GM18873 (cell line): ENCODE measurements around the gene TALDO1.
A peak's percentile ranks its signal among the peaks of the same experiment; 100 is the strongest.

ENCODE experiments used
- ATAC-seq: cut with Tn5 transposase; IDR thresholded peaks from one replicate; pipeline ENCODE4 v1.9.1; 2021; ENCODE audit warnings: mild to moderate bottlenecking, moderate library complexity, moderate number of reproducible peaks; ENCODE audit not compliant: unreplicated experiment, low FRiP score

The TALDO1 gene

DNA sequence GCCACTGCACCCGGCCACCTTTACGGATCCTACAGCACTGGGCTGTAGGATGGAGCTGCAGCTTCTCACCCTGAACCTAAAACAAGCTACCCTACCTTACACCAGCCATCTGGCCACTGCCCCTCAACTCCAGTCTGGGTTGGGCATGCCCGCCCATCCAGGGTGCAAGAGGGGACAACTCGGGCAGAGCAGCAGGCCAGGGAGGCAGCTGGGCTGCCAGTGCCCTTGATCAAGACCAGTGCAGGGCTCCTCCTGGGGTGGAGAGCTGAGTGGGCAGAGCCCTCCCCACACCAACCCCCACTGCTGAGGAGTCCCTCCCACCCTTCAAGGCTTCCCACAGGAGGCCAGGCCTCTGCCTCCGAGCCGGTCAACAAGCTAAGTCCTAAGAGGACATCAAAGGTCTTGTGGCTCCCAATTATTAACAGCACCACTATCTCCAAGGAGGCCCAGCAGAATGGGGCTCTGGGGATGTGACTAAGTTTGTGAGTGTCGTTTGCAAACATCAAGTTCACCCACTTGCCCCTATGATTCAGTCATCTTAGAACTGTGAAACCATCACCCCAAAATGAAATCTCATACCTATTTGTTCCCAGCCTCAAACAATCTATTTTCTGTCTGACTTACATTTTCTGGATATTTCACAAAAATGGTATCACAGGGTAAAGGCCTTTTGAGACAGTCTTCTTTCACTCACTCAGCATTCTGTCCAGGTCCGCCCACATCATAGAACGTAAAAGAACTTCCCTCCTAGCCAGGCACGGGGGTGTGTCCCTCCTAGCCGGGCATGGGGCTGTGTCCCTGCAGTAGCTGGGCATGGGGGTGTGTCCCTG lies 19.1 kb downstream of the TALDO1 start:
- no peak for ATAC-seq

- no peak for ATAC-seq
These were observed 19.6 kb downstream of the TALDO1 start for GRCh38 chr11:766936-767210.

DNA sequence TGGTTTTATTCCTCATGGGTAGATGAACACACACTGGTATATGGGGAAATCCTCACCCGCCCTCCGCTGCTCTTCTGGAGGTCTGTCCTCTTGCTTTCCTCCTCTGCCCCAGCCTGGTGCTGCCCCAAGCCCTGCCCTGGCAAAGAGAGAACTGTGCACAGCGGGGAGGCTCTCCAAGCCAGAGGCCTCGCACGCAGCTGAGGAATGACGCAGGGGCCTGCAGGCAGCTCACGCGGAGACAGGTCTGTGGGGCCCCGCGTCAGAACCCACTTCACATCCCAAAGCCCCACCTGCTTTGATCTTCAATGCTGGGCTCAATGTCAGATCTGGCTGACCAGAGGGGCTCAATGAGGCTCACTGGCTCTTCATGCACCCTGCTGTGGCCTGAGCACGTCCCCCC lies 20.0 kb downstream of the TALDO1 start:
- no peak for ATAC-seq

- no peak for ATAC-seq
These were observed 22.8 kb downstream of the TALDO1 start for GRCh38 chr11:769887-770641.

- no peak for ATAC-seq
These were observed 23.7 kb downstream of the TALDO1 start for GRCh38 chr11:770642-771616.

GRCh38 chr11:771617-772204 lies 24.4 kb downstream of the TALDO1 start:
- ATAC-seq, result no peak

DNA sequence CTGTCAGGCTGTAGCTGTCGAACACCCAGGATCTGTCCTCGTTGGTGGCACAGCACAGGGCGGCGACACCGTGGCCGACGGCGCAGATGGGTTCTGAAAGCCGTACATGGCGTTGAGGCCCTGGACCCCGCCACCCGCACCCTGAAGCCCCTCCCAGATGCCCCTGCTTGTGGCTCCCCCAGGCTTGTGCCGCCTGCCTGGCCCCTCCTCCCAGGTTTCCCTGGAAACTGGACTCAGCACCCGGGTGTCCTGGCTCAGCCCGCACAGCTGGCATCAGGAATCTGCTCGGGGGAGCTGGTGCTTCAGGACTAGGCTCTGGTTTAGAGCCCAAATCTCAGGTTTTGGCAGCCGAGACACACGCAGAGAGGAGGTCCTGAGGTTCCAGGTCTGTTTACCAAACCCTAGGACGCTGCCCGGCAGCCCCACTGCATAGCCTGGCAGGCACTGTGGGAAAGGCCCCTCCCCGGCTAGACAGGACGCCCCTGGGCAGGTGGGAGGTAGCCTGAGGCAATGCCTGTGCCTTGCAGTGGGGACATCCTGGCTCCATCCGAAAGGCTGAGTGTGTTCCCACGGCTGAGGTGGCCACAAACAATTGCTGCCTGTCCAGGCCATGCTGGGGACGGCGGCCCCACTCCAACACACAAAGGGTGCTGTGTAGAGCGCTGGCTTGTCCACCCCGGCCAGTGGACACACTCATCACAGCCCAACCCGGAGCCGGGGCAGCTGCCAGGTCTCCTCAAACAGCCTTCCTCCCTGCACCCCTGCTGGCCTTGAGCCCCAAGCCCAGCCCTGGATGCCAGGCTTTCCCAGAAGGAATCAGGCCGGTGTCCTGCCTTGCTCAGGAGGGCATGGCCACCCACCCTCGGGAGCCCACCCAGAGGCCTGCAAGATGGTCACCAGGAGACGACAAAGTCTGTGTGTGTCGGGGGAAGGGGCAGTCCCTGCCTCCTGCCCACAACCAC lies 25.4 kb downstream of the TALDO1 start:
- ATAC-seq, result no peak

GRCh38 chr11:773425-773824 lies 26.2 kb downstream of the TALDO1 start:
- ATAC-seq, result no peak

GRCh38 chr11:773830-774229 lies 26.6 kb downstream of the TALDO1 start:
- ATAC-seq, result no peak

DNA sequence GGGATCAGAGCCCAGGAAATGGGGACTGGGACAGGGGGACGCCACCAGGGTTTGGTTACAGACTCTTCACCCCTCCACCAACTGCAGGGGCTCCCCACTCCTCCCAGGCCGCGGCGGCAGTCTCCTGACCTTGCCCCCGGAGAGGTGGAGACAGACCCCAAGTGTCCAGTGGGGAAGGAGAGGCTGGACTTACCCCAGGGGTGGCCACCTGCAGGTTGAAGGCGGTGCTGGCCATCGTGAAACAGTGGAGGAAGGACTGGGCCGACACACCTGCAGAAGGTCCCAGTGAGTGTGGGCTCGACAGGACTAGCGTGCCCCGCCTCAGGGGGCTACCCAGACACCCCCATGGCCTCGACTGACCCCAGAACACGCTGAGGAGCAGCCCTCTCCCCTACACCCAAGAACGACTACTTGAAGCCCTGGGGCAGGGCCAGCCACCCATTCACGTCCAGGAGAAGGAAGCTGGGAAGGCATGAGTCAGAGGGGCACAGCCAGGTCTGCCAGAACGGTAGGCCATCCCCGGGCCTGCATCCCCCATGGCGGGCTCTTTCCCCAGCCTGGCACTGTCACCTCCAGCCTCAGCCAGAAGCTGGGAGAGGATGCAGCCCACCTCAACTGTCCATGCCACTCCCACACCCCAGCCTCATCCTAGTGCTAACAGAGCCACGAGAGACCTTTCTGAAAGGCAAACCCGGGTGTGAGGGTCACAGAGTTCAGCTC lies 27.8 kb downstream of the TALDO1 start:
- ATAC-seq, result no peak

DNA sequence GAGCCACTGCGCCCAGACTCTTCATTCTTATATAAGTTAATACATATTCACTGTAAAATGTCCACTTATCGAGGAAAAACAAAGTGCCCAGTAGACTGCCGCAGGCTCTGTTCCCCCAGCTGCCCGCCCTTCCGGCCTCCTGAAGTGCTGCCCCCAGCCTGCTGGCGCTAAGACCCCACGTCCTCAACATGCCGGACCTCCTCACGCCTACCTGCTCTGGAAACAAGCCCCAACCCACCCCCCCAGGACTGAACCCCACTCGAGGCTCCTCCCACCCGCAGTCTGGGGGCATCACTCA lies 28.9 kb downstream of the TALDO1 start:
- no peak for ATAC-seq

- no peak for ATAC-seq
These were observed 29.5 kb downstream of the TALDO1 start for GRCh38 chr11:776561-777287.

GRCh38 chr11:777288-778255 lies 30.3 kb downstream of the TALDO1 start, which contains the start of gene GATD1:
GATD1 (minus strand) TSS chr11:777487; CDS start chr11:777462, 25 bp downstream.
- ATAC-seq, result peak; percentile 58

DNA sequence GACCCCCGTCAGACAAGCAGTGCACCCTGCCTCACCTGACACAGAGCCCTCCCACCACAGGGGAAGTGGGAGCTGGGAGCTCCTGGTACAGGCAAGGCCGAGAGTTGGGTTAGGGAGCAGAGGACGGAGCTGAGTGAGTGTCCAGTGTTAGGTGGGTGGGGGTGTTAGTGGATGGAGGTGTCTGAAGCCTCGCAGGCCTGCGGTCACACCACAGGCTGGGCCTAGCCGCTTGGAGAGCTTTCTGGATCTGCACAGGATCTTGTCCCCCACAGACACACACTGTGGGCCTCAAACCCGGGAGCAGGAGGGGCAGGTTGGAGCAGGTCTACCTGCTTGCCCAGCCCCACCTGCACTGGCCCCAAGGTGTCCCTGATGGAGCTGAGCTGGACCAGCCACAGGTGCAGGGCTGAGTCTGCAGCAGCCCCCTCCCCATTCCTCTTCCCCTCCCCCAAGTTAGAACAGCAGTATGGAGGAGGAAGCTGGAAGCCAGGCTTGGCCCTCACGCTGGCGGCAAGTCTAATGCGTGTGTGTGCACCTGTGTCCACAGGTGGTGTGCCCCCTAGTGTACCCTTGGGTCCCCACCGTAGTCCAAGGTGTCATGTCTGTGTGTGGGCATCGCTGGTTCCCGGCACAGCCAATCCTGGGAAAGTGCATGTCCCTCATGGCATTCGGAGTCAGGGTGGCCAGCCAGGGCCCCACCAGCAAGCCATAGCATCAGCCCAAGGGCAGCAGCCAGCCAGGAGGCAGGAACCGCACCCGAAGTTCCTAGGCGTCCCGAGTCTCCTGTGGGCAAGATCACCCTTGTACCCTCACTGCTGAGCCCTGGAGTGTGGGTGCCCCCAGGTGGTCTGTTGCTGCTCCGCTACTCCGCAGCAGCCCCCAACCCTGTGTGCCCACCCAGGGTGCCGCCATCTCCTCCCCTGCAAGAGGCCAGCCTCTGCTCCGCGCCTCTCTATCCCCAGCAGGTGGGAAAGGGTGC lies 32.0 kb downstream of the TALDO1 start:
- ATAC-seq, result no peak

GRCh38 chr11:779955-780532 lies 32.8 kb downstream of the TALDO1 start:
- ATAC-seq, result no peak
